Measurements from ENCODE around the gene ECHS1.

DNA sequence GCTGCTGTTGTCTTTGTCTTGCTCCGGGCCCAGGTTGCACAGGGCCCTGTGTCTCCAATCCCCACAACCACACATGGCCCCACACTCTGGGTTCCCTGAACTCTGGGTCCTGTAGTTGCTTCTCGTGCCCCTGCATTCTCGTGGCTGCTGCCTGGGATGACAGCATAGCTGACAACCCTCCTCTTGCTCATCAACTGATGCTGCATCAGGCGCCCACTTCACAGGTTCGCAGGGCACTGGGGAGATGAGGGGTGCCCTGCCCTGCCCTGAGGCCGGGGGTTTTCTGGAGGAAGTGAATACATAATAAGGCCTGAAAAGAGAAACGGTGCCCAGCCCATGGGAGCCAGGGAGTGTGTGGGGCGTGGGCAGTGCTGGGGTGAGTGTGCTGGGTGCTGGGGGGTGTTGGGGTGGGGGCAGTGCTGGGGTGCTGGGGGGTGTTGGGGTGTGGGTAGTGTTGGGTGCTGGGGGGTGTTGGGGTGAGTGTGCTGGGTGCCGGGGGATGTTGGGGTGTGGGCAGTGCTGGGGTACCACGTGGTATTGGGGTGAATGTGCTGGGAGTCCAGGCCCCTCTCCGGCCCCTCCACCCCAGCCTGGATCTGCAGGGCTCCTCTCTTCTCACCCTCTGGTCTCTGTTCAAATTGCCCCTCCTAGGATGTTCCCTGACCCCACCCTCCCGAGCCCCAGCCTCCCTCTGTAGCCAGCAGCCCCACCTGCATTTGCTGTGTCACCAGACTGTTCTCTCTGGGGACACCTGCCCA, 18.8 kb upstream of the ECHS1 start:
- TF ChIP-seq POLR2A (IDR thresholded peaks at IDR 0.05; ENCODE audit: extremely low read depth, insufficient read length) (no peak), CTCF (IDR thresholded peaks at IDR 0.05; ENCODE audit: low read depth, low read length) (no peak), MYC (IDR thresholded peaks at IDR 0.05; ENCODE audit: low read depth, low read length) (no peak)
